Activated CD4-positive, alpha-beta T cell treated with anti-CD3 and anti-CD28 coated beads, Interleukin-2, amount 50 U/mL, for 48 hours (primary cell): ENCODE data around the gene ZNF512.
"Not testable (repeated sequence)": the region's sequence is repeated elsewhere in the genome, so short reads cannot be mapped to it uniquely, and the experiment has no call there.

ENCODE experiments used
- DNase-seq, 2 experiments: peaks; one replicate each; pipeline ENCODE4 v3.0.0-alpha.2; 2020

ZNF512 gene, protein sequence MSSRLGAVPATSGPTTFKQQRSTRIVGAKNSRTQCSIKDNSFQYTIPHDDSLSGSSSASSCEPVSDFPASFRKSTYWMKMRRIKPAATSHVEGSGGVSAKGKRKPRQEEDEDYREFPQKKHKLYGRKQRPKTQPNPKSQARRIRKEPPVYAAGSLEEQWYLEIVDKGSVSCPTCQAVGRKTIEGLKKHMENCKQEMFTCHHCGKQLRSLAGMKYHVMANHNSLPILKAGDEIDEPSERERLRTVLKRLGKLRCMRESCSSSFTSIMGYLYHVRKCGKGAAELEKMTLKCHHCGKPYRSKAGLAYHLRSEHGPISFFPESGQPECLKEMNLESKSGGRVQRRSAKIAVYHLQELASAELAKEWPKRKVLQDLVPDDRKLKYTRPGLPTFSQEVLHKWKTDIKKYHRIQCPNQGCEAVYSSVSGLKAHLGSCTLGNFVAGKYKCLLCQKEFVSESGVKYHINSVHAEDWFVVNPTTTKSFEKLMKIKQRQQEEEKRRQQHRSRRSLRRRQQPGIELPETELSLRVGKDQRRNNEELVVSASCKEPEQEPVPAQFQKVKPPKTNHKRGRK

DNA sequence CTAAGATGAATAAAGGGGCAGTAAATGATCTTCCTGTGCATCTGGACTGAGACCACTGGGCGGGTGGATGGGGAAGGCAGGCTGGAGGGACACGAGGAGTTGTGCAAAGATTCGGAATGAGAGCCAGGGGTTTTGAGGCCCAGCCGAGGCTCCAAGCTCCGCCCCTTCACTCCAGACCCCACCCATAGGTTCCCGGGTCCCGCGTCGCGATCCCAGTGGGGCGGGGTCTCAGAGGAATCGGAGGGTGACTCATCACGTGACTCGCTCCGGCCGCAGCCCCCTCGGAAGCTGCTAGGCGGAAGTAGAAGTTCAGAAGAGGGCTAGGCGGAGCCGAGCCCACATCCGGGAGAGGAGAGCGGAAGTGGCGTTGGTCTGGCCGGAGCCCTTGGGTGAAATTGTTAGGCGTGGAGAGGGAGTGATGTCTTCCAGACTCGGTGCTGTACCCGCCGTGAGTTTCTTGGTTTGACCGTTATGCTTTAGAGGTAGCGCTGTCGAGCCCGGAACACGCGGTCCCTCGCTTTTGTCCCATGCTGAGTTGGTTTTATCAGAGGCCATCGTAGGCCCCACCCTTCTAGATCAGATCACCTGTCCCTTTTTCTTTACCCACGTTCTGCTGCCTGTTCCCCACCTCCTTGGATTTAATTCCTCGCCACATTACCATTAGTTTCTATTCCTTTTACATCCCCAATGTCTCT is at the start of gene ZNF512:
ZNF512 (plus strand) TSS at position 348 of the 695 bp plus-strand sequence; CDS start at position 419, 71 bp downstream.
- peak; percentile 81 to 87 for DNase-seq

DNA sequence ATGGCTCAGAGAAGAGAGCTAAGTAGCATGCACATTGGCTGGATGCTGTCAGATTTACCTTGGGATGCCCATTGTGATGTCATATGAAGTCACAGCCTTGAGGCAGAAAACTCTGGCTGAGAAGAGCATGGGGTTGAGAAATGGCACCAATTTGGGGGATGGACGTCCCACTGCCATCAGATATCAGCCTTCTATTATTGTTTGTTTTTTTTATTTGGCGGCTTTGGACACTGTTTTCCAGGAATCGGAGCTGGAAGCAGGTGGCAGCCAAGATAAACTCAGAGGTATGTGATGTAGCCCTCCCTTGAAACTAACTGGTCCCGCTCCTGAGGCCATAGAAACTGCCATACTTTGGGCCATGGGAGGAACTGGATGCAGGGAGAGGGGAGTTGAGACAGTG is 45.6 kb upstream of the ZNF512 start:
- no peak for DNase-seq

DNA sequence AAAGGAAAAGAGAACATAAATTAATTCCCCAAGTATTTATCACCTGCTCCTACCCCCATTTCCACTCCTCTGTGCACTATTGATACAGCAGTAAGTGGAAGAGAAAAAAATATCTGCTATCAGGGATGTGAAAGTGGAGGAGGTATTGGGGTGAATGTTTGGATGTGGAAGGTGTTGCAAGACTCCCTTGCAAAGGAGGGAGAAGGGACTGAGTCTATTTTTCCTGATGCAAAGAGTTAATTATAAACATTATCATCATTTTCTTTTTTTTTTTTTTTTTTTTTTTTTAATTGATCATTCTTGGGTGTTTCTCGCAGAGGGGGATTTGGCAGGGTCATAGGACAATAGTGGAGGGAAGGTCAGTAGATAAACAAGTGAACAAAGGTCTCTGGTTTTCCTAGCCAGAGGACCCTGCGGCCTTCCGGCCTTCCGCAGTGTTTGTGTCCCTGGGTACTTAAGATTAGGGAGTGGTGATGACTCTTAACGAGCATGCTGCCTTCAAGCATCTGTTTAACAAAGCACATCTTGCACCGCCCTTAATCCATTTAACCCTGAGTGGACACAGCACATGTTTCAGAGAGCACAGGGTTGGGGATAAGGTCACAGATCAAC is 43.9 kb upstream of the ZNF512 start:
- not testable (repeated sequence) for DNase-seq

DNA sequence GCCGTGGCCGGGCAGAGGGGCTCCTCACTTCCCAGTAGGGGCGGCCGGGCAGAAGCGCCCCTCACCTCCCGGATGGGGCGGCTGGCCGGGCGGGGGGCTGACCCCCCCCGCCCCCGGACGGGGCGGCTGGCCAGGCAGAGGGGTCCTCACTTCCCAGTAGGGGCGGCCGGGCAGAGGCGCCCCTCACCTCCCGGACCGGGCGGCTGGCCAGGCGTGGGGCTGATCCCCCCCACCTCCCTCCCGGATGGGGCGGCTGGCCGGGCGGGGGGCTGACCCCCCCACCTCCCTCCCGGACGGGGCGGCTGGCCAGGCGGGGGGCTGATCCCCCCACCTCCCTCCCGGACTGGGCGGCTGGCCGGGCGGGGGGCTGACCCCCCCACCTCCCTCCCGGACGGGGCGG is 43.2 kb upstream of the ZNF512 start:
- DNase-seq = not testable (repeated sequence)

DNA sequence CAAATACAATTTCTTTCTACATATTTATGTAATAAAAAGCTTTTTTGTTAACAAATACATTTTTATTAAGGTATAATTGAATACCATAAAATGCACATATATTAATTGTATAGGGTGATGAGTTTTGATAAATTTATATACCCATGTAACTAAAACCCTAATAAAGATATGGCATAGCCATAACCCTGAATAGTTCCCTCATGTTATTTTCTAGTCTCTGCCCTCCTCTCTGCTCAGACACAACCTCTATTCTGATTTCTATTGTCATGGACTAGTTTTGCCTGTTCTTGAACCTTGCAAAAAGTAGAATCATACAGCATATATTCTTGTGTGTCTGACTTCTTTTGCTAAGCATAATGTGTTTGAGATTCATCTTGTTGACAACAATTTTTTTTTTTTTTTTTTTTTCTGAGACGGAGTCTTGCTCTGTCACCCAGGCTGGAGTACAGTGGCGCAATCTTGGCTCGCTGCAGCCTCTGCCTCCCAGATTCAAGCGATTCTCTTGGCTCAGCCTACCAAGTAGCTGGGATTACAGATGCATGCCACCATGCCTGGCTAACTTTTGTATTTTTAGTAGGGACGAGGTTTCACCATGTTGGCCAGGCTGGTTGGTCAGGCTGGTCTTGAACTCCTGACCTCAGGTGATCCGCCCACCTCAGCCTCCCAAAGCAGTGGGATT is 38.6 kb upstream of the ZNF512 start:
- no peak for DNase-seq

DNA sequence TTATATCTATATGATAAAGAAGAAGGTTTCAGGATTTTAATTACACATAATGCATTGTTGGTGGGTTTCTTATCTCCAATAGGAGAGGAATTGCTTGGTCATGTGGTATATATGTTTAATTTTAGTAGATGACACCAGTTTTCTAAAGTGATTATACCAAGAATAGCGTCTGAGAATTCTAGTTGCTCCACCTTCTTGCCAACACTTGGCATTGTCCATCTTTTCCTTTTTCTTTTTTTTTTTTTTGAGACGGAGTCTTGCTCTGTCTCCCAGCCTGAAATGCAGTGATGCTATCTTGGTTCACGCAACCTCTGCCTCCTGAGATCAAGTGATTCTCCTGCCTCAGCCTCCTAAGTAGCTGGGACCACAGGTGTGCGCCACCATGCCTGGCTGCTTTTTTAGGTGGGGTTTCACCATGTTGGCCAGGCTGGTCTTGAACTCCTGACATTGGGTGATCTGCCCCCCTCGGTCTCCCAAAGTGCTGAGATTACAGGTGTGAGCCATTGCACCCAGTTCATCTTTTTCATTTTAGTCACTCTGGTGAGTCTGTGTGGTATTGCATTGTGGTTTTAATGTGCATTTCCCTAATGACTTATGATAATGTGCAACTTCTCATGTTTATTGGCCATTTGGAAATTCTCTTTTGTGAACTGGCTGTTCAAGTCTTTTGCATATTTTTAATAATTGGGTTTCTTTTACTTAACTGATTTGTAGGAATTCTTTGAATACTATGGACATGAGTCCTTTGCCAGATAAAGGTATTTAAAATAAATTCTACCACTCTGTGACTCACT is 37.3 kb upstream of the ZNF512 start:
- DNase-seq = no peak

DNA sequence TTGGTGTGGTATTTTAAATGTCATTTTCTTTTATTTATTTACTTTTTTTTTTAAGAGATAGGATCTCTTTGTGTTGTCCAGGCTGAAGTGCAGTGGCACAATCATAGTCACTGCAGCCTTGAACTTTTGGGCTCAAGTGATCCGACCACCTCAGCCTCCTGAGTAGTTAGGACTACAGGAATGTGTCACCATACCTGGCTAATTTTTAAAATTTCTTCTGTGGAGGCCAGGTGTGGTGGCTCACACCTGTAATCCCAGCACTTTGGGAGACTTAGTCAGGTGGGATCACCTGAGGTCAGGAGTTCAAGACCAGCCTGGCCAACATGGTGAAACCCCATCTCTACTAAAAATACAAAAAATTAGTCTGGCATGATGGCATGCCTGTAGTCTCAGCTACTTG is 33.5 kb upstream of the ZNF512 start:
- DNase-seq = no peak

DNA sequence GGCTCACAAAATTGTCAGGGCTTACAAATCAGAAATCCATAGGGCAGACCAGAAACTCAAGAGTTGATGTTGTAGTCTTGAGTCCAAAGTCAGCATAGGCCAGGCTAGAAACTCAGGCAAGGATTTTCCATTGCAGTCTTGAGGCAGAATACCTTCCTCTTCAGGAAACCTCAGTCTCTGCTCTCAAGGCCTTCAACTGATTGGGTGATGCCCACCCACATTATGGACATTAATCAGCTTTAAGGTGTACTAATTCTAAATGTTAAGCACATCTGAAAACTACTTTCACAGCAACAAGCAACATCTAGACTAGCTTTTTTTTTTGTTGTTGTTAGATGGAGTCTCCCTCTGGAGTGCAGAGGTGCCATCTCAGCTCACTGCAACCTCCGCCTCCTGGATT is 31.3 kb upstream of the ZNF512 start:
- no peak for DNase-seq

DNA sequence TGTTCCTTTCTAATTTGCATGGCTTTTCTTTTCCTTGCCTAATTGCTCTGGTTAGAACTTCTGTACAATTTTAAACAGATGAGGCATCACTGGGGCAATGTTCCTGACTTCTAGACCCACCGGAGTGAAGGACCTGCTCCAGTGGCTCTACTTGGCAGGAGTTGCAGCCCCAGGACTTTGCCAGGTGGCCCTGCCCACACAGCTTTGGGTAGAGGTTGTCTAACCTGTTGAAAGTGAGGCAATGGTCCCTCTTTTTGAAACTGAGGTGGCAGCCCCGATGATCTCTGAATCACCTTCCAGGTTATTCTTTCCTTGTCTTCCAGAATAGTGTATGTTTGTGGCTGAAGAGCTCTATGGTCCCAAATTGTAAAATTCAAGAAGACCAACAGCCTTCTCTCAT is 29.9 kb upstream of the ZNF512 start:
- no peak for DNase-seq

DNA sequence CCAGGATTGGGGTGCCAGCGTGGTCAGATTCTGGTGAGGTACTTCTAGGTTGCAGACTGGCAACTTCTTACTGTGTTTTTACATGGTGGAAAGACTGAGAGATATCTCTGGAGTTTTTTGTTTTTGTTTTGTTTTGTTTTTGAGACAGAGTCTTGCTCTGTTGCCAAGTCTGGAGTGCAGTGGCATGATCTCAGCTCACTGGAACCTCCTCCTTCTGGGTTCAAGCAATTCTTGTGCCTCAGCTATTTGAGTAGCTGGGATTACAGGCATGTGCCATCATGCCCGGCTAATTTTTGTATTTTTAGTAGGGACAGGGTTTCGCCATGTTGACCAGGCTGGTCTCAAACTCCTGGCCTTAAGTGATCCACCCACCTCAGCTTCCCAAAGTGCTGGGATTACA is 28.4 kb upstream of the ZNF512 start:
- DNase-seq = not testable (repeated sequence)

DNA sequence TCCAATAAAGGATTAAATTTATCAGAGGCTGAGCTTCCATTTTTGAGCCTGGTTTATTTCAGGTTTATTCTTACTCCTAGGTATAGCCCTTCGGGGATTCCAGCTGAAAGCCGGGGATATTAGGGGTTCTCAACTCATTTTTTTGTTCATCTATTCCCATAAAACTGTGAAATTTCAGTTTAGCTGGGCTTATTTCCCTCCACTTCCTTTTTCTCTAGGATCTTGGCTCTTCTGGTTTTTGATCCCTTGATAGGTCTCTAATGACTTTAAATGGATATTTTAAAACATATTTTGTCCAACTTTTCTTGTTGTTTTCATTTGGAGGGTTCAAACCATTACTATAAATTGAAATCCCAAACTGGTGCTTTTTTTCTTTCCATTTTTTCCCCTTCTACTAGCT is 23.6 kb upstream of the ZNF512 start:
- no peak for DNase-seq

DNA sequence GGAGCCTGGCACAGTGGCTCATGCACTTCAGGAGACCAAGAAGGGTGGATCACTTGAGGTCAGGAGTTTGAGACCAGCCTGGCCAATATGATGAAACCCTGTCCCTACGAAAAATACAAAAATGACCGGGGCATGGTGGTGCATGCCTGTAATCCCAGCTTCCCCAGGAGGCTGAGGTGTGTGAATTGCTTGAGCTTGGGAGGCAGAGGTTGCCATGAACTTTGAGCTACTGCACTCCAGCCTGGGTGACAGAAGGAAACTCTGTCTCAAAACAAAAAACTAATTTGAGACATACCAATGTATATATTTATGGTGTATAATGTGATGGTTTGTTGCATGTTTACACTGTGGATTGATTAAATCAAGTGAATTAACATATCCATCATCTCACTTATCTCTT is 21.8 kb upstream of the ZNF512 start:
- no peak for DNase-seq

DNA sequence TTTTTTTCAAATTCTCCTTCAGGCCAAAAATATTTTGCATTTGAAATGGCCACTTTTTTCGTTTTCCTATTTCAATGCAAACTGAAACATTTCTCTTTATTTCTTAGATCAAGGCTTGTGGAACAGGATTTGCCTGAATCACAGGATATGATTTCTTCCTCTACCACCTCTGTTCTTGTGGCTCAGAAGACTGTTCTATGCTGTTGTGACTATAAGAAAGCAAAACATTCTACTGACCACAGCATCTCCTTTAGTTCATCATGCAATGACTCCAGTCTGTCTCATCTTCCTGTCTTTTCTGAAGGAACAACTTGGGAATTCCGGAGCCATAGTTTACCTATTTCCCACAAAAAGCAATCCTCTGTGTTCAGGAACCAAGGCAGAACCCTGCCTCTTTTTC is 16.2 kb upstream of the ZNF512 start:
- DNase-seq = no peak

DNA sequence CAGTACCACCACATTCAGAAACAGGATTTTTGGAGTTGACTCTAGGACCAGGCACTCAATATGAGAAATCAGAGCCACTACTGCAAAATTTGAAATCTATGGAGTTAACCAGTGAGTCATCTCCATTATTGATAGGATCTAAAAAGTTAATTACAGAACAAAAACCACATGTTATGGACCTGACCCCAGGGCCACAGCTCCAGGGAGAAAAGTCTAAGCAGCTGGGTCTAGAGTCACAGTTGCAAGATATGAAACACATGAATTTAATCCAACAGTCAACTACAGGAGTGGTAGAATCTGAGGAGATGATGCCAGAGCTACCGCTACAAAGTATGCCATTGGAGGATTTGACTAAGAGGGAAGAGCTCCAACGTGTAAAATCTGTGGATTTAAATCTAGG is 13.4 kb upstream of the ZNF512 start:
- no peak for DNase-seq

DNA sequence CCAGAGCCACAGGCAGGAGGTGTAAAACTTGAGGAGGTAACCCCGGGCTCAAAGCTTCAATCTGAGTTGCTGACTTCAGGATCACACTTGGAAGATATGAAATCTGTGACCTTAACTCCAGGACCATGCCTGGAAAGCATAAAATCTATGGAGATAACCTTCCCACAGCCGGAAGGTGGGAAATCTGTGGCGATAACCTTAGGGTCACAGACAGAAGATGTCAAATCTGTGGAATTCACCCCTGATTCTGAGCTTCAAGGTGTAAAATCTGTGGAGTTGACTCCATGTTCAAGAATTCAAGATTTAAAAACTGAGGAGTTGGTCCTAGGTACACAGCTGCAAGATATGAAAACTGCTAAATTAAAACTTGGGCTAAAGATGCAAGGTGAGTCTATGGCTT is 11.6 kb upstream of the ZNF512 start:
- no peak for DNase-seq

DNA sequence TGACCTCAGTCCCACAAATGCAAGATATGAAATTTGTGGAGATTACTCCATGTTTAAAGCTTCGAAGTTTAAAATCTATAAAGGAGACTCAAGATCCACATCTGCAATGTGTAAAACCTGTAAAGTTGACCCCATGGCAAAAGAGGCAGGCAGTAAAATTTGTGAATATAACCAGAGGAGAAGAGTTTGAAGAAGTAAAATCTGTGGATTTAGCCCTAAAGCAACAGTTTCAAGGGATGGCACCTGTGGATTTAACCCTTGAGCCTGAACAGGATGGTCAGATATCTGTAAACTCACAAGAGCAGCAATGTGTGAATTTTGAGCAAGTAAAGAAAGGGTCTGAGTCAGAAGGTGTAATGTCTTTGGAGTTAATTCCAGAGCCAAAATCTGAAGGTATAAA is 11.2 kb upstream of the ZNF512 start:
- no peak for DNase-seq

DNA sequence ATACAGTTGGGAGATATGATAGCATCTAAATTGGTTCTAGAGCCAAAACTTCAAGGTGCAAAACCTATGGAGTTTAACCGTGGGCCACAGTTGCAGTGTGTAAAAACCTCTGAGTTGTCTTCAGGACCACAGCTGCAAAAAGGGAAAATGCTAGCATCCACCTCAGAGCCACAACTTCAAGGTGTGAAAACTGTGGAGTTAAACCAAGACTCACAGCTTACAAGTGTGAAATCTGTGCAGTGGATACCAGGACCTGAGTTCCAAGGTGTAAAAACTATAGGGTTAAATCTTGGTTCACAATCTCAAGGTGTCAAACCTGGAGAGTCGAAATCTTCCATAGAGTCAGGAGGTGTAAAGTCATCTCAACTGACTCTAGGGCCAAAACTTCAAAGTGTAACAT is 10.4 kb upstream of the ZNF512 start:
- DNase-seq = no peak

DNA sequence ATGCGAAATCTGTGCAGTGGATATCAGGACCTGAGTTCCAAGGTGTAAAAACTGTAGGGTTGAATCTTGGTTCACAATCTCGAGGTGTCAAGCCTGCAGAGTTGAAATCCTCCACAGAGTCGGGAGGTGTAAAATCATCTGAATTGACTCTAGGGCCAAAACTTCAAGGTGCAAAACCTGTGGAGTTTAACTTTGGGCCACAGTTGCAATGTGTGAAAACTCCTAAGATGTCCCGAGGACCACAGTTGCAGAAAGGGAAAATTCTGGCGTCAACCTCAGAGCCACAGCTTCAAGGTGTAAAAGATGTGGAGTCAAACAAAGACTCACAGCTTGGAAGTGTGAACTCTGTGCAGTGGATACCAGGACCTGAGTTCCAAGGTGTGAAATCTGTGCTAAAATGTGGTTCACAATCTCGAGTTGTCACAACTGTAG is 9.8 kb upstream of the ZNF512 start:
- DNase-seq = no peak

DNA sequence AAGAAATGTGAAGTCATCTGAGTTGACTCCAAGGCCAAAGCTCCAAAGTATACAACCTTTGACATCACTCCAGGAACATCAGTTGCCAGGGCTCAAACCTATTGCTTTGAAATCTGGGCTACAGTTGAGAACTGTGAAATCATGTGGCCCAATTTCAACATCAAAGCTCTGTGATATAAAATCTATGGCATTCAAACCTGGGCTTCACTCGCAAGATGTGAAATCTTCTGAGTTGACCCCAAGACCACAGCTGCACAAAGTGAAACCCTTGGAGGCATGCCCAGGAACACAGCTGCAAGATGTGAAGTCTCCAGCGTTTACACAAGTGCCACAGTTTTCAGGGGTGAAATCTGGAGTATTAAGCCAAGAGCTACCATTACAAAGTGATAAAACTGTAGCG is 9.4 kb upstream of the ZNF512 start:
- no peak for DNase-seq

DNA sequence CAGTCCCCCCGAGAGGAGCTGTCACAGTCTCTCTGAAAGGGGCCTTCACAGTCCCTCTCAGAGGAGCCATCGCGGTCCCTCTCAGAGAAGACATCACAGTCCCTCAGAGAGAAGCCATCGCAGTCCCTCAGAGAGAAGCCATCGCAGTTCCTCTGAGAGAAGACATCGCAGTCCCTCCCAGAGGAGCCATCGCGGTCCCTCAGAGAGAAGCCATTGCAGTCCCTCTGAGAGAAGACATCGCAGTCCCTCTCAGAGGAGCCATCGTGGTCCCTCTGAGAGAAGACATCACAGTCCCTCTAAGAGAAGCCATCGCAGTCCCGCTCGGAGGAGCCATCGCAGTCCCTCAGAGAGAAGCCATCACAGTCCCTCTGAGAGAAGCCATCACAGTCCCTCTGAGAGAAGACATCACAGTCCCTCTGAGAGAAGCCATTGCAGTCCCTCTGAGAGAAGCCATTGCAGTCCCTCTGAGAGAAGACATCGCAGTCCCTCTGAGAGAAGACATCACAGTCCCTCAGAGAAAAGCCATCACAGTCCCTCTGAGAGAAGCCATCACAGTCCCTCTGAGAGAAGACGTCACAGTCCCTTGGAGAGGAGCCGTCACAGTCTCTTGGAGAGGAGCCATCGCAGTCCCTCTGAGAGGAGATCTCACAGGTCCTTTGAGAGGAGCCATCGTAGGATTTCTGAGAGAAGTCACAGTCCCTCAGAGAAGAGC is 1.3 kb upstream of the ZNF512 start:
- no peak for DNase-seq

DNA sequence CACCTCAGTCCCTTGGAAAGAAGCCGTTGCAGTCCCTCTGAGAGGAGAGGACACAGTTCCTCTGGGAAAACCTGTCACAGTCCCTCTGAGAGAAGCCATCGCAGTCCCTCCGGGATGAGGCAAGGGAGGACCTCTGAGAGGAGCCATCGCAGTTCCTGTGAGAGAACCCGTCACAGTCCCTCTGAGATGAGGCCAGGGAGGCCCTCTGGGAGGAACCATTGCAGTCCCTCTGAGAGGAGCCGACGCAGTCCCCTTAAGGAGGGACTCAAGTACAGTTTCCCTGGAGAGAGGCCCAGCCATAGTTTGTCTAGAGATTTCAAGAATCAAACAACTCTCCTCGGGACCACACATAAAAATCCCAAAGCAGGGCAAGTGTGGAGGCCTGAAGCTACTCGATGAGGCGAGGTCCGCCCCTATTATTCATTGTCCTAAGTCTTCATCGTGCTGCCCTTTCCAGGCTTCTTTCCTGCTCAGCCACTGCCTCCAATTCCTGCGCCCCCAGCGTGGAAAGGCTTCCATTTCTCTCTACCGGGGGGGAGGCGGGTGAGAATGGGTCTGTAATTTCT is 630 bp upstream of the ZNF512 start:
- no peak for DNase-seq
